Duodenal mucosa (tissue), 2 donors: Measurements from ENCODE around the gene PCDH11X.
"Not testable (repeated sequence)": the region's sequence is repeated elsewhere in the genome, so short reads cannot be mapped to it uniquely, and the experiment has no call there.

Experiments
- H3K27ac ChIP-seq: one replicate; pipeline ENCODE4 v1.7.0; 2013; ENCODE audit warnings: low read depth, low read length
- H3K27me3 ChIP-seq, 2 donors: one replicate each; pipeline ENCODE4 v1.7.0; 2013; ENCODE audit warnings: low read length in 2 of 2, control low read depth in 1 of 2; ENCODE audit not compliant: insufficient read depth in 2 of 2, control insufficient read depth in 1 of 2
- H3K36me3 ChIP-seq, 2 donors: one replicate each; pipeline ENCODE4 v1.7.0; 2013; ENCODE audit warnings: low read length in 2 of 2, control low read depth in 1 of 2; ENCODE audit not compliant: insufficient read depth in 2 of 2, control insufficient read depth in 1 of 2
- H3K4me1 ChIP-seq, 2 donors: one replicate each; pipeline ENCODE4 v1.7.0; 2013; ENCODE audit warnings: low read length in 2 of 2, control low read depth in 1 of 2; ENCODE audit not compliant: insufficient read depth in 2 of 2, control insufficient read depth in 1 of 2
- H3K4me3 ChIP-seq, 2 donors: one replicate each; pipeline ENCODE4 v1.7.0; 2013; ENCODE audit warnings: low read length in 2 of 2, low read depth in 1 of 2
- H3K9ac ChIP-seq, 2 donors: one replicate each; pipeline ENCODE4 v1.7.0; 2013; ENCODE audit warnings: low read length in 2 of 2, low read depth in 1 of 2
- H3K9me3 ChIP-seq, 2 donors: one replicate each; pipeline ENCODE4 v1.7.0; 2013; ENCODE audit warnings: low read length in 2 of 2, control low read depth in 1 of 2; ENCODE audit not compliant: control insufficient read depth in 1 of 2

Gene PCDH11X, protein sequence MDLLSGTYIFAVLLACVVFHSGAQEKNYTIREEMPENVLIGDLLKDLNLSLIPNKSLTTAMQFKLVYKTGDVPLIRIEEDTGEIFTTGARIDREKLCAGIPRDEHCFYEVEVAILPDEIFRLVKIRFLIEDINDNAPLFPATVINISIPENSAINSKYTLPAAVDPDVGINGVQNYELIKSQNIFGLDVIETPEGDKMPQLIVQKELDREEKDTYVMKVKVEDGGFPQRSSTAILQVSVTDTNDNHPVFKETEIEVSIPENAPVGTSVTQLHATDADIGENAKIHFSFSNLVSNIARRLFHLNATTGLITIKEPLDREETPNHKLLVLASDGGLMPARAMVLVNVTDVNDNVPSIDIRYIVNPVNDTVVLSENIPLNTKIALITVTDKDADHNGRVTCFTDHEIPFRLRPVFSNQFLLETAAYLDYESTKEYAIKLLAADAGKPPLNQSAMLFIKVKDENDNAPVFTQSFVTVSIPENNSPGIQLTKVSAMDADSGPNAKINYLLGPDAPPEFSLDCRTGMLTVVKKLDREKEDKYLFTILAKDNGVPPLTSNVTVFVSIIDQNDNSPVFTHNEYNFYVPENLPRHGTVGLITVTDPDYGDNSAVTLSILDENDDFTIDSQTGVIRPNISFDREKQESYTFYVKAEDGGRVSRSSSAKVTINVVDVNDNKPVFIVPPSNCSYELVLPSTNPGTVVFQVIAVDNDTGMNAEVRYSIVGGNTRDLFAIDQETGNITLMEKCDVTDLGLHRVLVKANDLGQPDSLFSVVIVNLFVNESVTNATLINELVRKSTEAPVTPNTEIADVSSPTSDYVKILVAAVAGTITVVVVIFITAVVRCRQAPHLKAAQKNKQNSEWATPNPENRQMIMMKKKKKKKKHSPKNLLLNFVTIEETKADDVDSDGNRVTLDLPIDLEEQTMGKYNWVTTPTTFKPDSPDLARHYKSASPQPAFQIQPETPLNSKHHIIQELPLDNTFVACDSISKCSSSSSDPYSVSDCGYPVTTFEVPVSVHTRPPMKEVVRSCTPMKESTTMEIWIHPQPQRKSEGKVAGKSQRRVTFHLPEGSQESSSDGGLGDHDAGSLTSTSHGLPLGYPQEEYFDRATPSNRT (N-terminal part only)

DNA sequence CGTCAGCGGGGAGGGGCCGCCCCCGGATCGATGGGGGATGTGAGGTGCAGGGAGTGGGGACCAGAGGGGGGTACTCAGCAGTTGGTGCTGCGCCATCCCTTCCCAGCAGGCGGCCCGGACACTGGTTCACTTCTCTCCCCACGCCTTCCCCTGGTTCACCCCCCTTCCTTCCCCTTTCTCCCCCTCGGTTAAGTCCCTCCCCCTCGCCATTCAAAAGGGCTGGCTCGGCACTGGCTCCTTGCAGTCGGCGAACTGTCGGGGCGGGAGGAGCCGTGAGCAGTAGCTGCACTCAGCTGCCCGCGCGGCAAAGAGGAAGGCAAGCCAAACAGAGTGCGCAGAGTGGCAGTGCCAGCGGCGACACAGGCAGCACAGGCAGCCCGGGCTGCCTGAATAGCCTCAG is at the start of gene PCDH11X:
TSS of gene PCDH11X (plus strand) at position 241 of the 400 bp plus-strand sequence. CDS start 56,130 bp downstream, outside the sequence.
- not testable (repeated sequence) for H3K36me3 ChIP-seq, H3K4me3 ChIP-seq, H3K9me3 ChIP-seq, H3K27ac ChIP-seq, H3K4me1 ChIP-seq, H3K27me3 ChIP-seq, H3K9ac ChIP-seq

GRCh38 chrX:91747446-91747845 is 31.7 kb upstream of the PCDH11X start:
- H3K36me3 ChIP-seq, H3K27ac ChIP-seq, H3K9me3 ChIP-seq, H3K4me3 ChIP-seq, H3K27me3 ChIP-seq, H3K9ac ChIP-seq, H3K4me1 ChIP-seq: not testable (repeated sequence)

- H3K4me1 ChIP-seq, H3K36me3 ChIP-seq, H3K4me3 ChIP-seq, H3K27ac ChIP-seq, H3K27me3 ChIP-seq, H3K9ac ChIP-seq, H3K9me3 ChIP-seq: not testable (repeated sequence)
Observed at GRCh38 chrX:91753022-91753421, 26.2 kb upstream of the PCDH11X start.

GRCh38 chrX:91770619-91771488 is 8.3 kb upstream of the PCDH11X start:
- not testable (repeated sequence) for H3K27me3 ChIP-seq, H3K9me3 ChIP-seq, H3K9ac ChIP-seq, H3K4me3 ChIP-seq, H3K36me3 ChIP-seq, H3K27ac ChIP-seq, H3K4me1 ChIP-seq

DNA sequence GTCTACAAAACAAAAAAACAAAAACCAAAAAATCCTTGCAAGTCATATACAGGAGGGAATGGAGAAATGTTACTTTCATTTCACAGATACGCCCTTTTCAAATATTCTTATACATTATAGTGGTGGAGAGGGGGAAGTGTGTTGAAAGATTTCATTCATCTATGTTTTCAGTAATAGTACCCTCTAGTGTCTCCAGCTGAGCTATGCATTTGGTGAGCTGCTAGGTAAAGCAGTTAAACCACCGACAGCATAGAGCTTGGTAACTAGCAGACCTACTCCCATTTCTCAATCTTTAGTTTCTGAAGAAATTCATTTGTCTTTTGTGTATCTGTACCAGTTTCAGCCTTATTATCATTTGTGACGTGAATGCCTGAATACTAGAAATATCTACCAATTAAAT is 5.2 kb upstream of the PCDH11X start:
- not testable (repeated sequence) for H3K27ac ChIP-seq, H3K36me3 ChIP-seq, H3K27me3 ChIP-seq, H3K4me3 ChIP-seq, H3K9ac ChIP-seq, H3K9me3 ChIP-seq, H3K4me1 ChIP-seq

DNA sequence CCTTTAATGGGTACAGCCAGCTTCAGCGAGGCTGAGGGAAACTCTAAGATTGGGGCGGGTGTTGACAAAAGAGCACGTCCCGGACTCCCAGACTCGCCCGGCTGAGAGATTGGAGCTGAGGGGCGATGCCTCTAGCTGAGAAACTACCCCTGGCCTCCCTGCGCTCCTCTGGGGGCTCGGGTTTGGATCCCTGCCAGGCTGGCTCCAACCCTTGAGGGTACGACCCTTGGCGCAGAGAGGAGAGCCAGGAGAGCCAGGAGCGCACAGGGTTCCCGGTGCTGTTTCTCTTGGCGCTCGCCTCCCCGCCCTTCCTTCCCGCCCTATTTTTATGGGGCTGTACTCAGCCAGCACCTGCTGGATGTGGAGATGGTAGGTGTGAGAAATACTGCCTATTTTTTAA is 833 bp downstream of the PCDH11X start:
- H3K4me1 ChIP-seq, H3K4me3 ChIP-seq, H3K9ac ChIP-seq, H3K36me3 ChIP-seq, H3K27ac ChIP-seq, H3K27me3 ChIP-seq, H3K9me3 ChIP-seq: not testable (repeated sequence)

- H3K9ac ChIP-seq, H3K36me3 ChIP-seq, H3K27ac ChIP-seq, H3K27me3 ChIP-seq, H3K9me3 ChIP-seq, H3K4me1 ChIP-seq, H3K4me3 ChIP-seq: not testable (repeated sequence)
Observed at GRCh38 chrX:91780698-91781097, 1.5 kb downstream of the PCDH11X start.

DNA sequence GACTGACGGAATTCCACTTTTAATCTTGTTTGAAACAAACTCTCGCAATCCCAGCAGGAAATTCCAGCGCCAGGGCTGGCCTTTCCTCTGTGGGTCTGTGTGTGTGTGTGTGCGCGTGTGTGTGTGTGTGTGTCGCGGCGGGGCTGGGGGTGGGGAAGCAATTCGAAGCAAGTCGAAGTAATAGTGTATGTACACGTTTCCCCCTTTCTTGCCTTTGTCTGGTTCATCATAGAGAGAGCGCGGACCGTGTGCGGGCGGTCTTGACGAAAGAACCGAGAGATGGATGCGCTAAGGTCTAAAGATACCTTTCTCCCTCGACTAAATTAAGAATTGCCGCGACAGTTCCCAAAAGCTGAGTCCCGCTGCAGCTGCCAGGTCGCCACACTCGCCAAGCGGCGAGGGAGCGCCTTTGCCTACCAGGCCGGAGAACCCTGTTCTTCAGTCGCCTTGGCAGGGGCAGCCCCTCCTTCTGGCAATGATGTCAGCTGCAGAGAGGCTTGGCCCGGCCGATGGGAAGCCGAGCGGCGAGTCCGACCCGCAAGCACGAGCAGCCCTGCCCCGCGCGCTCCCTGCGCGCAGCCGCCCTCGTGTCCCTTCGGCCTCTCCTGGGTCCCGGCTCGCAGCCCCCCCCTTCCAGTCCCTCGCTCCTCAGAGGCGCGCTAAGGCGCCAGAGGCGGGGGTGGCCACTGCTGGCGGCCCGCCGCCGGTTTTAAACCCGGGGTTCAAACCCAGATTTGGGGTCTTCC is 2.6 kb downstream of the PCDH11X start:
- H3K4me1 ChIP-seq, H3K9me3 ChIP-seq, H3K4me3 ChIP-seq, H3K36me3 ChIP-seq, H3K27me3 ChIP-seq, H3K9ac ChIP-seq, H3K27ac ChIP-seq: not testable (repeated sequence)

DNA sequence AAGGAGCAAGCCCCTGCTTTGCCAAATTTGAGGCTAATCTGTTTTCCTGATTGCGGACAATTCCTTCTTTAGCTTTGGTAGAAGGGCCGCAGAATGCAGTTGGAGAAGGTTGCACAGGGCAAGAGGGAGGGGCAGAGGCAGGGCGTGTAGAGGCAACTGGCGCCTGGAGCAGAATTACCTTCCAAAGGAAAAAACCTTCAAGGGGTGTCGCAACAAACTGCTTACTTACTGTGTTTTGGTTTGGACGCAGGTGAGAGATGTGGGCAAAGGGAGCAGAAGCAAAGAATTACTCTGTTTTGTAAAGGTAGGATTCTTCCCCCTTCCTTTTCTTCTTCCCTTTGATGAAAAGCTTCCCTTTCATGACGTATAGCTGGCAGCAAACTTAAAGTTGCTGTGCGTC is 3.6 kb downstream of the PCDH11X start:
- not testable (repeated sequence) for H3K9ac ChIP-seq, H3K4me1 ChIP-seq, H3K27me3 ChIP-seq, H3K9me3 ChIP-seq, H3K4me3 ChIP-seq, H3K36me3 ChIP-seq, H3K27ac ChIP-seq
